Activated T-helper 2 cell treated with anti-CD3 and anti-CD28 coated beads, Interferon-gamma antibody, Interleukin-2, Interleukin-4, amounts not matched to agents 10 μg/mL and 5 μg/mL and 100 μg/mL, durations not matched to agents 14 hours and 24 hours and 36 hours (primary cell): ENCODE results near the gene UTP11. TPM values are rescaled to one million over a fixed set of nuclear protein-coding genes. Genes with fewer than 3 reads are reported as not detected.

Experiments used
- DNase-seq: peaks from one replicate; pipeline ENCODE4 v3.0.0; 2021; ENCODE audit warnings: low spot score
- H3K27ac Mint-ChIP-seq: one replicate; pipeline ENCODE4 v1.8.0; 2021; ENCODE audit warnings: mixed read lengths
- H3K27me3 Mint-ChIP-seq: one replicate; pipeline ENCODE4 v1.8.0; 2021; ENCODE audit warnings: low read depth, mixed read lengths
- H3K36me3 Mint-ChIP-seq: one replicate; pipeline ENCODE4 v1.8.0; 2021; ENCODE audit warnings: low read depth, mixed read lengths
- H3K4me1 Mint-ChIP-seq: one replicate; pipeline ENCODE4 v1.8.0; 2021; ENCODE audit warnings: low read depth, mixed read lengths
- H3K4me3 Mint-ChIP-seq: one replicate; pipeline ENCODE4 v1.8.0; 2021; ENCODE audit warnings: low read depth, mild to moderate bottlenecking, moderate library complexity, mixed read lengths
- H3K9me3 Mint-ChIP-seq: one replicate; pipeline ENCODE4 v1.8.0; 2021; ENCODE audit warnings: mixed read lengths
- intact Hi-C: fragments of 100-400 bp; cut with micrococcal nuclease; formaldehyde crosslinking; loops from one replicate; pipeline ENCODE4 v1.15.1; 2023
- total RNA-seq: library from RNA; stranded (reverse); gene quantifications from 2 replicates; pipeline ENCODE4 v1.2.3, GENCODE V29; 2022

UTP11 gene
- total RNA-seq, 1 donor from 2014 or later = 78.8 TPM

GRCh38 chr1:38047603-38048141 is 35.1 kb downstream of the UTP11 start:
- peak overlapping the region; percentile 79 for H3K4me3 Mint-ChIP-seq

GRCh38 chr1:38050397-38051078 is 38.0 kb downstream of the UTP11 start:
- Mint-ChIP-seq H3K27me3 (peaks cover 20% of the 10 kb centered on the region), H3K4me3 (no peak overlapping the region), H3K27ac (no peak overlapping the region), H3K36me3 (no peaks in the 10 kb centered on the region), H3K4me1 (peaks cover 9% of the 10 kb centered on the region), H3K9me3 (no peaks in the 10 kb centered on the region)
- intact Hi-C loops = no loop called here
- no peak for DNase-seq

More at GRCh38 chr1:38047603-38048141, 35.1 kb downstream of the UTP11 start:
- H3K27me3 Mint-ChIP-seq = peaks cover 35% of the 10 kb centered on the region
- H3K27ac Mint-ChIP-seq = no peak overlapping the region
- H3K4me1 Mint-ChIP-seq = peaks cover 5% of the 10 kb centered on the region
- no peaks in the 10 kb centered on the region for H3K9me3 Mint-ChIP-seq
- no peaks in the 10 kb centered on the region for H3K36me3 Mint-ChIP-seq
- intact Hi-C loops = loop anchor here (1.0 kb wide), 1 partner anchor 17 kb away; no protein-coding TSS in a partner anchor
- no peak for DNase-seq

GRCh38 chr1:38051079-38051543 is 38.6 kb downstream of the UTP11 start:
- peaks cover 9% of the 10 kb centered on the region for H3K4me1 Mint-ChIP-seq
- intact Hi-C loops = no loop called here
- no peaks in the 10 kb centered on the region for H3K36me3 Mint-ChIP-seq
- H3K4me3 Mint-ChIP-seq = no peak overlapping the region
- no peak overlapping the region for H3K27ac Mint-ChIP-seq
- DNase-seq = no peak
- H3K27me3 Mint-ChIP-seq = peaks cover 20% of the 10 kb centered on the region
- no peaks in the 10 kb centered on the region for H3K9me3 Mint-ChIP-seq

GRCh38 chr1:38052750-38053415 is 40.3 kb downstream of the UTP11 start:
- H3K4me1 Mint-ChIP-seq = peaks cover 9% of the 10 kb centered on the region
- no peaks in the 10 kb centered on the region for H3K36me3 Mint-ChIP-seq
- no peaks in the 10 kb centered on the region for H3K9me3 Mint-ChIP-seq
- no peak overlapping the region for H3K27ac Mint-ChIP-seq
- intact Hi-C loops = loop anchor here (1.0 kb wide), 1 partner anchor 13 kb away; no protein-coding TSS in a partner anchor
- DNase-seq = no peak
- H3K27me3 Mint-ChIP-seq = peaks cover 13% of the 10 kb centered on the region
- no peak overlapping the region for H3K4me3 Mint-ChIP-seq

- no peak for DNase-seq
- intact Hi-C loops = loop anchor here (1.0 kb wide), 1 partner anchor 13 kb away; no protein-coding TSS in a partner anchor
- no peaks in the 10 kb centered on the region for H3K9me3 Mint-ChIP-seq
- H3K36me3 Mint-ChIP-seq = no peaks in the 10 kb centered on the region
- H3K27me3 Mint-ChIP-seq = peaks cover 8% of the 10 kb centered on the region
- no peak overlapping the region for H3K4me3 Mint-ChIP-seq
- peaks cover 13% of the 10 kb centered on the region for H3K4me1 Mint-ChIP-seq
- no peak overlapping the region for H3K27ac Mint-ChIP-seq
Measured at GRCh38 chr1:38053416-38054091, 41.0 kb downstream of the UTP11 start.

- H3K4me3 Mint-ChIP-seq = no peak overlapping the region
- H3K27ac Mint-ChIP-seq = no peak overlapping the region
- intact Hi-C loops = no loop called here
- DNase-seq = no peak
- H3K27me3 Mint-ChIP-seq = peaks cover 3% of the 10 kb centered on the region
- peaks cover 19% of the 10 kb centered on the region for H3K4me1 Mint-ChIP-seq
- H3K36me3 Mint-ChIP-seq = no peaks in the 10 kb centered on the region
- H3K9me3 Mint-ChIP-seq = no peaks in the 10 kb centered on the region
Measured at GRCh38 chr1:38055398-38055797, 42.9 kb downstream of the UTP11 start.

GRCh38 chr1:38055965-38056364 is 43.4 kb downstream of the UTP11 start:
- Mint-ChIP-seq H3K27me3 (peaks cover 3% of the 10 kb centered on the region), H3K27ac (no peak overlapping the region), H3K4me3 (no peak overlapping the region), H3K36me3 (no peaks in the 10 kb centered on the region), H3K9me3 (no peaks in the 10 kb centered on the region), H3K4me1 (peaks cover 19% of the 10 kb centered on the region)
- intact Hi-C loops = no loop called here
- DNase-seq = no peak

GRCh38 chr1:38059635-38060250 is 47.2 kb downstream of the UTP11 start:
- H3K36me3 Mint-ChIP-seq = no peaks in the 10 kb centered on the region
- H3K4me1 Mint-ChIP-seq = peaks cover 12% of the 10 kb centered on the region
- H3K27me3 Mint-ChIP-seq = peaks cover 3% of the 10 kb centered on the region
- DNase-seq = no peak
- no peak overlapping the region for H3K27ac Mint-ChIP-seq
- no peaks in the 10 kb centered on the region for H3K9me3 Mint-ChIP-seq
- no peak overlapping the region for H3K4me3 Mint-ChIP-seq
- intact Hi-C loops = no loop called here

GRCh38 chr1:38060498-38060897 is 48.0 kb downstream of the UTP11 start:
- H3K4me3 Mint-ChIP-seq = no peak overlapping the region
- peaks cover 12% of the 10 kb centered on the region for H3K4me1 Mint-ChIP-seq
- intact Hi-C loops = no loop called here
- H3K27ac Mint-ChIP-seq = no peak overlapping the region
- DNase-seq = no peak
- H3K9me3 Mint-ChIP-seq = no peaks in the 10 kb centered on the region
- no peaks in the 10 kb centered on the region for H3K36me3 Mint-ChIP-seq
- H3K27me3 Mint-ChIP-seq = no peaks in the 10 kb centered on the region

GRCh38 chr1:38061290-38061689 is 48.8 kb downstream of the UTP11 start:
- Mint-ChIP-seq H3K27ac (no peak overlapping the region), H3K4me1 (peaks cover 12% of the 10 kb centered on the region), H3K9me3 (no peaks in the 10 kb centered on the region), H3K36me3 (no peaks in the 10 kb centered on the region), H3K4me3 (no peak overlapping the region), H3K27me3 (no peaks in the 10 kb centered on the region)
- intact Hi-C loops = no loop called here
- DNase-seq = no peak

GRCh38 chr1:38061883-38062328 is 49.4 kb downstream of the UTP11 start:
- Mint-ChIP-seq H3K27me3 (no peaks in the 10 kb centered on the region), H3K4me3 (no peak overlapping the region), H3K4me1 (peaks cover 12% of the 10 kb centered on the region), H3K9me3 (no peaks in the 10 kb centered on the region), H3K27ac (no peak overlapping the region), H3K36me3 (no peaks in the 10 kb centered on the region)
- intact Hi-C loops = no loop called here
- DNase-seq = no peak
